H54 (cell line): ENCODE results near the gene FAM184B.
A peak's percentile ranks its signal among the peaks of the same experiment; 100 is the strongest.

Experiments
- DNase-seq: peaks from one replicate; pipeline ENCODE4 v3.0.0; 2011; ENCODE audit warnings: low spot score, mixed read lengths; ENCODE audit not compliant: insufficient read length
- FAIRE-seq: peaks from 3 replicates; lab custom pipeline; 2011; peaks lifted over from hg19 to GRCh38; lab: Jason Lieb, UNC
- POLR2A ChIP-seq: IDR thresholded peaks from 2 replicates; pipeline ENCODE4 v1.6.1; 2011; ENCODE audit warnings: low read depth, mild to moderate bottlenecking, low read length

Gene FAM184B

GRCh38 chr4:17614416-17615299 is 166.8 kb downstream of the FAM184B start, which contains the start of gene MED28:
Gene MED28, plus strand, starts transcription at chr4:17614641. Its CDS starts 14 bp downstream, at chr4:17614655.
- DNase-seq (peak; percentile 77), FAIRE-seq (no peak)
- peak; percentile 77 for TF ChIP-seq POLR2A

DNA sequence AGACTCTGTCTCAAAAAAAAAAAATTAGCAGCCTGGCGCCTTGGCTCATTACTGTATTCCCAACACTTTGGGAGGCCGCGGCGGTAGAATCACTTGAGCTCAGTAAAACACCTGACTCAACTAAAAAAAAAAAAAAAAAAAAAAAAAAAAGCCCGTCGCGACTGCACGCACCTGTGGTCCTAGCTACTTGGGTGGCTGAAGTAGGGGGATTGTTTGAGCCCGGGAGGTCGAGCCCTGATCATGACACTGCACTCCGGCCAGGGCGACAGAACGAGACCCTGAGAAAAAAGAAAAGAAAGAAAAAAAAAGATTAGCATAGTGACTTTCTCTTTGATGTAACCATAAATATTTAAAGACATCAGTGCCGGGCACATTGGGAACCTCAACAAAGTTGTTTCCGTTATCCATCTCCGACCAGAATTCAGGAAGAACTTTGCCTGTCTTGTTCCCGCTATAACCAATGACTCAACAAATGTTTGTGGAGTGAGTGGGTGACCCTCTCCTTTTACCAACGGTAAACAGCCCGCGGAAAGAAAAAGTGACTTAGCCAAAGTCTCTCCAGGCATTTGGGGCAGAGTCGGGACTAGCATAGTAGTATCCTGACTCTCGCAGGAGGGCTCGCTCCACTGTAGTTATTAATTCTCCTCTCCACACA is 167.5 kb downstream of the FAM184B start:
- DNase-seq, result peak; percentile 19
- FAIRE-seq, result no peak
- no peak for TF ChIP-seq POLR2A

DNA sequence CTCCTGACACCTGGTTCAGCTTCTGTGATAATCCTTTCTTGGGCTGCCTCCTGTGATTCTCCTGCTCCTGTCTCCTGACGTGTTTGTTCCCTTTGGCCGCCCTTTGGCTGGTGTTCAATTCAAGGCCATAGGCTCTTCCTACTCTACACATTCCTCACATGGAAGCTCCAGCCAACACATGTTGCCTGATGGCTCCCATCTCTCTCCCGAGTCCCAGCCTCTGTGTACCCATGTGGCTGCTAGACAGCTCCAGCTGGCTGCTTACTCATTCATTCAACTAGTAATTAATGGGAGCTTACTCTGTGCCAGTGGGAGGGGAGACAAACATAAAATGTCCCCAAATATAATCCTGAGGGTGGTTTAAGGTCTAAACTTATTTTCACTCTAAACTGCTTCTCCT is 176.2 kb downstream of the FAM184B start:
- FAIRE-seq (no peak), DNase-seq (no peak)
- TF ChIP-seq POLR2A, result no peak

GRCh38 chr4:17599826-17600225 is 181.6 kb downstream of the FAM184B start:
- FAIRE-seq, result no peak
- TF ChIP-seq POLR2A, result no peak

GRCh38 chr4:17597517-17597916 is 183.9 kb downstream of the FAM184B start:
- TF ChIP-seq POLR2A, result no peak
- FAIRE-seq (no peak), DNase-seq (no peak)

More at GRCh38 chr4:17599826-17600225, 181.6 kb downstream of the FAM184B start:
- DNase-seq, result no peak

- no peak for TF ChIP-seq POLR2A
- DNase-seq (no peak), FAIRE-seq (no peak)
Observed at GRCh38 chr4:17595471-17596005, 185.9 kb downstream of the FAM184B start.

DNA sequence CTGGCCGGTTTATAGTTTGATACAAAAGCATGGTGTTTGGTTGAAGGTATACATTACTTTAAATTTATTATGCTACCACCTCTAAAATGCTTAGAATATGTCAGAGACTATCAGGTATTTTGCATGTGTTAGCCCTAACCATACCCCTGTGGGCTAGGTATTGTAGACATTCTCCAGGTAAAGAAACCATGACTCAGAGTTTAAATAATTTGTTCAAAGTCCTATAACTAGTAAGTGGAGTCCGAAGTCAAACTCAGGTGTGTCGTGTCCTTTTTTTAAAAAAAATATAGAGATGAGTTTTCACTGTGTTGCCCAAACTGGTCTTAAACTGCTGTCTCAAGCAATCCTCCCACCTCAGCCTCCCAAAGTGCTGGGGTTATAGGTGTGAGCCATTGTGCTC is 192.1 kb downstream of the FAM184B start:
- DNase-seq (no peak), FAIRE-seq (no peak)
- TF ChIP-seq POLR2A, result no peak

GRCh38 chr4:17587094-17587822 is 194.2 kb downstream of the FAM184B start:
- DNase-seq, result no peak
- TF ChIP-seq POLR2A, result no peak
- no peak for FAIRE-seq

- no peak for DNase-seq
- FAIRE-seq, result no peak
- TF ChIP-seq POLR2A, result no peak
Observed at GRCh38 chr4:17584521-17585213, 196.8 kb downstream of the FAM184B start.

DNA sequence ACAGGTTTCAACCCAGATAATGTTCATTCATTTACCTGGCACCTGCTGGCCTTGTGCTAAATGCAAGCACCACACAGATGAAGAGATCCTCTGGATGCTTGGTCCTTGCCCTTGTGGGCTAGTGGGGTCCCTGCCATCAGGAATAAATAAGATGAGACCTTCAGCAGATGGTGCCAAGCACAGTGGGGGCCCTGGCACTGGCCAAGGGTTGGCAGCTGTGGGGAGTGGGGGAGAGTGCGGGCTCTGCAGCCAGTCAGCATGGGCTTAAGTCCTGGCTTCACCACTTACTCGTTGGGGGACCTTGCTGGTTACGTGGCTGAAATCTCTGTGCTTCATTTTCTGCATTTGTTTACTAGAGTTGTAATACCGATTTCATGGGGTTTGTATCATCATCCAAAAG is 197.5 kb downstream of the FAM184B start:
- FAIRE-seq, result no peak

DNA sequence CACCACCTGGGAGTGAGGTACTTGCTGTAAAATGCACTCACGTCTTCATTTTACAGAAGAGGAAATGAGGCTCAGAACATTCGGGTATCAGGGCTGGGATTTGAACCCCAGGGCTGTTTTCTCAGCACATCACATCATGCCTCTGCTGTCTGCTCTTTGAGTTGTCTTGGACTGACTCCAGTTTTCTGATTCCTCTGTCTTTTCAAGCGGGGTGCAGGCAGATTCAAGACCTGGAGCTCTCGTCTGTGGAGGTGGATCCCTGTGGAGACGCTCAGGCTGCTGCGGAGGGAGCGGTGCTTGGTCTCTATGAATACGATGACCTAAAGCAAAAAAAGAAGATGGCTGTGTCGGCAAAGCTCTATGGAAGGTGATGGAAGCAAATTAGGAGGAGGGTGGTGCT is 198.1 kb downstream of the FAM184B start:
- no peak for DNase-seq
- TF ChIP-seq POLR2A, result no peak
- FAIRE-seq, result no peak

More for the DNA sequence above, 197.5 kb downstream of the FAM184B start:
- no peak for DNase-seq
- no peak for TF ChIP-seq POLR2A

DNA sequence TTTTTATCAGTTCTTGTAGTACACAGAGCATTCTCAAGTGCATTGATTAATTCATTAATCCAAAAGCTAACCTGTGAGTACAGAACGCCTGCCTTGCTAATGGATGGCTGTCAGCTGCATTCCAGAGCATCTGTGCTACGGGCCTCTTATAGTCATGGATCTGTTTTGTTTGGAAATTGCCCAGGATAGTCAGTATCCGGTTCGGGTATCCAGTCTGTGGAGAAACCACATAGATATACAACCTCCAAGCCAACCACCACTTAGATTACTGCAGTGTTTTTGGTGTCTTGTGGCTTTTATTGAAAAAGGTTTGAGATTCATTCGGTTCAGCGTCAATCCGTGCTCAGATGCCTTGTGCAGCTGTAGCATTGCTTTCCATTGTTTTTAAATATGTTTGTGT is 200.5 kb downstream of the FAM184B start:
- FAIRE-seq (no peak), DNase-seq (no peak)
- no peak for TF ChIP-seq POLR2A
